ENCODE measurements around the gene RAB3A.

DNA sequence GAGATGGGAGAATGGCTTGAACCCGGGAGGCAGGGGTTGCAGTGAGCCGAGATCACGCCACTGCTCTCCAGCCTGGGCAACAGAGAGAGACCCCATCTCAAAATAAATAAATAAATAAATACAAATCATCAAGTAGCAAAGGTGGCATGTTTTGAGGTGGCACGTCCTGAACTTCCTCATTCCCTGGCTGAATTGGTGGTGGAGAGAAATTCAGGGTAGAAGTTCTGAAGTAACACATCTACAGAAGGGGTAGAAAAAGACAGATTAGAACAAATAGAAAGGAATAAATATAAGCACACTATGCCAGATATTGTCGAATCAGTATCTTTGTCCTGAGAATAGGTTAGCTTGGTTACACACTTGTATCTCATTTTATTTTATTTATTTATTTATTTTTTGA, 23.9 kb downstream of the RAB3A start:
- TF ChIP-seq, protein P1, sequence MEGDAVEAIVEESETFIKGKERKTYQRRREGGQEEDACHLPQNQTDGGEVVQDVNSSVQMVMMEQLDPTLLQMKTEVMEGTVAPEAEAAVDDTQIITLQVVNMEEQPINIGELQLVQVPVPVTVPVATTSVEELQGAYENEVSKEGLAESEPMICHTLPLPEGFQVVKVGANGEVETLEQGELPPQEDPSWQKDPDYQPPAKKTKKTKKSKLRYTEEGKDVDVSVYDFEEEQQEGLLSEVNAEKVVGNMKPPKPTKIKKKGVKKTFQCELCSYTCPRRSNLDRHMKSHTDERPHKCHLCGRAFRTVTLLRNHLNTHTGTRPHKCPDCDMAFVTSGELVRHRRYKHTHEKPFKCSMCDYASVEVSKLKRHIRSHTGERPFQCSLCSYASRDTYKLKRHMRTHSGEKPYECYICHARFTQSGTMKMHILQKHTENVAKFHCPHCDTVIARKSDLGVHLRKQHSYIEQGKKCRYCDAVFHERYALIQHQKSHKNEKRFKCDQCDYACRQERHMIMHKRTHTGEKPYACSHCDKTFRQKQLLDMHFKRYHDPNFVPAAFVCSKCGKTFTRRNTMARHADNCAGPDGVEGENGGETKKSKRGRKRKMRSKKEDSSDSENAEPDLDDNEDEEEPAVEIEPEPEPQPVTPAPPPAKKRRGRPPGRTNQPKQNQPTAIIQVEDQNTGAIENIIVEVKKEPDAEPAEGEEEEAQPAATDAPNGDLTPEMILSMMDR (conservative IDR thresholded peaks at IDR 0.05; ENCODE audit: low read length) = no peak
- TF ChIP-seq EZH2phosphoT487 (IDR thresholded peaks at IDR 0.05; ENCODE audit: borderline replicate concordance, low read depth, low read length) = no peak
